Posterior cingulate gyrus (tissue), 11 donors: ENCODE results near the gene C19orf67.

Experiments used
- DNase-seq, 10 donors: peaks; one replicate each; pipeline versions ENCODE4 v3.0.0 to v3.0.0-alpha.2; 2020 to 2021; ENCODE audit warnings: mixed read lengths in 3 of 10
- intact Hi-C: fragments of 100-400 bp; cut with DNase I; formaldehyde crosslinking; loops from one replicate; pipeline ENCODE4 v1.15.1; 2023

The C19orf67 gene

GRCh38 chr19:14112051-14112808, 26.6 kb upstream of the C19orf67 start:
- DNase-seq, result no peak
- intact Hi-C loops, result no loop called here

GRCh38 chr19:14111486-14111885, 25.9 kb upstream of the C19orf67 start:
- intact Hi-C loops, result no loop called here
- no peak for DNase-seq

GRCh38 chr19:14110650-14111049, 25.1 kb upstream of the C19orf67 start:
- no peak for DNase-seq
- intact Hi-C loops, result no loop called here

- no peak for DNase-seq
- intact Hi-C loops, result no loop called here
These were observed 22.2 kb upstream of the C19orf67 start for GRCh38 chr19:14107581-14108461.

- intact Hi-C loops, result no loop called here
These were observed 21.3 kb upstream of the C19orf67 start for GRCh38 chr19:14106840-14107239.

GRCh38 chr19:14105680-14106079, 20.1 kb upstream of the C19orf67 start:
- intact Hi-C loops, result no loop called here
- DNase-seq, result no peak

More at GRCh38 chr19:14106840-14107239, 21.3 kb upstream of the C19orf67 start:
- DNase-seq, result no peak

GRCh38 chr19:14103310-14103709, 17.7 kb upstream of the C19orf67 start:
- intact Hi-C loops, result no loop called here
- DNase-seq, result no peak

- no peak for DNase-seq
- intact Hi-C loops, result no loop called here
These were observed 17.2 kb upstream of the C19orf67 start for GRCh38 chr19:14102756-14103155.

GRCh38 chr19:14102102-14102696, 16.6 kb upstream of the C19orf67 start:
- intact Hi-C loops, result no loop called here
- no peak for DNase-seq

GRCh38 chr19:14101003-14101545, 15.5 kb upstream of the C19orf67 start:
- intact Hi-C loops, result no loop called here
- no peak for DNase-seq

- DNase-seq, result no peak
- intact Hi-C loops, result no loop called here
These were observed 12.1 kb upstream of the C19orf67 start for GRCh38 chr19:14097532-14098151.

- intact Hi-C loops, result no loop called here
- DNase-seq, result no peak
These were observed 10.8 kb upstream of the C19orf67 start for GRCh38 chr19:14096272-14096992.

GRCh38 chr19:14094854-14095253, 9.3 kb upstream of the C19orf67 start:
- no peak for DNase-seq
- intact Hi-C loops, result no loop called here

- intact Hi-C loops, result loop anchor here (2.0 kb wide), 1 partner anchor 24 kb away; the partner anchor contains the start of gene PRKACA
- DNase-seq, result no peak
These were observed 7.7 kb upstream of the C19orf67 start for GRCh38 chr19:14093117-14093823.

- no peak for DNase-seq
- intact Hi-C loops, result loop anchor here (2.0 kb wide), 1 partner anchor 25 kb away; the partner anchor contains the start of gene PRKACA
These were observed 6.4 kb upstream of the C19orf67 start for GRCh38 chr19:14091813-14092462.

- intact Hi-C loops, result no loop called here
- peak in 7 of 10 donors; percentile 14 to 93 (median 68) for DNase-seq
These were observed 5.7 kb upstream of the C19orf67 start for GRCh38 chr19:14091081-14091812.

GRCh38 chr19:14090509-14091080, 5.0 kb upstream of the C19orf67 start, which contains the start of gene SAMD1:
Gene SAMD1, minus strand, starts transcription at chr19:14090751.
- DNase-seq, result peak; percentile 65 to 95 (median 82)
- intact Hi-C loops, result no loop called here
